Upper lobe of right lung (tissue), 1 donor: ENCODE results near the gene MFSD2B. TPM values are rescaled to one million over a fixed set of nuclear protein-coding genes. Genes with fewer than 3 reads are reported as not detected.
A peak's percentile ranks its signal among the peaks of the same experiment; 100 is the strongest.

Experiments used
- ATAC-seq: fragments of 200-7000 bp; cut with Tn5 transposase; one replicate; pipeline ENCODE4 v1.9.1; 2020; ENCODE audit warnings: mild to moderate bottlenecking, moderate library complexity
- DNase-seq: peaks from one replicate; pipeline ENCODE4 v3.0.0-alpha.2; 2020
- H3K27ac ChIP-seq: fragments of 200-600 bp; one replicate; pipeline ENCODE4 v1.8.0; 2022
- H3K27me3 ChIP-seq: fragments of 200-600 bp; one replicate; pipeline ENCODE4 v1.8.0; 2022; ENCODE audit warnings: mild to moderate bottlenecking
- H3K36me3 ChIP-seq: fragments of 200-600 bp; one replicate; pipeline ENCODE4 v1.8.0; 2022
- H3K4me1 ChIP-seq: fragments of 200-600 bp; one replicate; pipeline ENCODE4 v1.8.0; 2022
- H3K4me3 ChIP-seq: fragments of 200-600 bp; one replicate; pipeline ENCODE4 v1.8.0; 2022; ENCODE audit warnings: mild to moderate bottlenecking
- H3K9me3 ChIP-seq: fragments of 200-600 bp; one replicate; pipeline ENCODE4 v1.8.0; 2022
- CTCF ChIP-seq: fragments of 200-600 bp; IDR thresholded peaks from one replicate; pipeline ENCODE4 v1.8.0; 2022; ENCODE audit warnings: antibody characterized with exemption
- intact Hi-C: fragments of 100-400 bp; cut with DNase I; formaldehyde crosslinking; loops from one replicate; pipeline ENCODE4 v1.11.0; 2022
- total RNA-seq: library from RNA; stranded (reverse); fragmentation: NEBNext Ultra II Directional; extraction: Animal tissue kit (Norgen Biotek cat#: 25700); gene quantifications from one replicate; pipeline ENCODE4 v1.2.1, GENCODE V29; 2021
- donor health status: DM: no; HTN: yes; CAD: no; lungs with severe emphysema.

MFSD2B gene
- total RNA-seq, 1 donor from 2014 or later, result 0.35 TPM

GRCh38 chr2:24075259-24075658 is 65.4 kb downstream of the MFSD2B start:
- H3K4me3 ChIP-seq, result peak overlapping the region; percentile 84
- intact Hi-C loops, result no loop called here
- no peak for TF ChIP-seq CTCF
- ATAC-seq (no peak), DNase-seq (no peak)
- no peaks in the 10 kb centered on the region for H3K9me3 ChIP-seq
- no peaks in the 10 kb centered on the region for H3K27me3 ChIP-seq
- H3K27ac ChIP-seq, result peak overlapping the region; percentile 91
- peaks cover 18% of the 10 kb centered on the region for H3K4me1 ChIP-seq
- H3K36me3 ChIP-seq, result peaks cover 44% of the 10 kb centered on the region

Other genes with a start within 250 kb of the MFSD2B start
- gene ATAD2B, start 83.0 kb upstream of the MFSD2B start, total RNA-seq, result 24.0 TPM
- 12.7 TPM for gene UBXN2A, start 69.6 kb upstream of the MFSD2B start, total RNA-seq
- gene WDCP, start 37.3 kb downstream of the MFSD2B start, total RNA-seq, result 9.3 TPM
- 13.2 TPM for gene FKBP1B, start 39.7 kb downstream of the MFSD2B start, total RNA-seq
- 55.2 TPM for gene SF3B6, start 66.2 kb downstream of the MFSD2B start, total RNA-seq
- gene TP53I3, start 74.7 kb downstream of the MFSD2B start, total RNA-seq, result 44.3 TPM
- gene PFN4, start 113.2 kb downstream of the MFSD2B start, total RNA-seq, result 1.5 TPM
- gene FAM228B, start 113.4 kb downstream of the MFSD2B start, total RNA-seq, result 28.4 TPM
- gene FAM228A, start 165.0 kb downstream of the MFSD2B start, total RNA-seq, result 0.64 TPM